Activated naive CD4-positive, alpha-beta T cell treated with anti-CD3 and anti-CD28 coated beads, Interleukin-2, amount 50 U/mL, for 24 hours (primary cell): ENCODE measurements around the gene SLC16A5.

Experiments used
- H3K27ac Mint-ChIP-seq: one replicate; pipeline ENCODE4 v1.8.0; 2021; ENCODE audit warnings: mild to moderate bottlenecking, mixed read lengths
- H3K27me3 Mint-ChIP-seq: one replicate; pipeline ENCODE4 v1.8.0; 2021; ENCODE audit warnings: mixed read lengths
- H3K36me3 Mint-ChIP-seq: one replicate; pipeline ENCODE4 v1.8.0; 2021; ENCODE audit warnings: mixed read lengths
- H3K4me1 Mint-ChIP-seq: one replicate; pipeline ENCODE4 v1.8.0; 2021; ENCODE audit warnings: mixed read lengths
- H3K4me3 Mint-ChIP-seq: one replicate; pipeline ENCODE4 v1.8.0; 2021; ENCODE audit warnings: mild to moderate bottlenecking, mixed read lengths
- H3K9me3 Mint-ChIP-seq: one replicate; pipeline ENCODE4 v1.8.0; 2021; ENCODE audit warnings: mixed read lengths

SLC16A5 gene

GRCh38 chr17:75091855-75092327, 4.1 kb downstream of the SLC16A5 start:
- no peak overlapping the region for H3K4me3 Mint-ChIP-seq
- no peak overlapping the region for H3K27ac Mint-ChIP-seq
- no peaks in the 10 kb centered on the region for H3K9me3 Mint-ChIP-seq
- no peaks in the 10 kb centered on the region for H3K27me3 Mint-ChIP-seq
- H3K36me3 Mint-ChIP-seq, result no peaks in the 10 kb centered on the region
- peaks cover 38% of the 10 kb centered on the region for H3K4me1 Mint-ChIP-seq

GRCh38 chr17:75093548-75094158, 5.9 kb downstream of the SLC16A5 start:
- H3K27me3 Mint-ChIP-seq, result no peaks in the 10 kb centered on the region
- H3K27ac Mint-ChIP-seq, result no peak overlapping the region
- no peaks in the 10 kb centered on the region for H3K9me3 Mint-ChIP-seq
- H3K36me3 Mint-ChIP-seq, result no peaks in the 10 kb centered on the region
- H3K4me3 Mint-ChIP-seq, result no peak overlapping the region
- peaks cover 38% of the 10 kb centered on the region for H3K4me1 Mint-ChIP-seq

GRCh38 chr17:75094871-75095399, 7.2 kb downstream of the SLC16A5 start:
- Mint-ChIP-seq H3K4me1 (peaks cover 25% of the 10 kb centered on the region), H3K36me3 (peaks cover 2% of the 10 kb centered on the region), H3K27me3 (no peaks in the 10 kb centered on the region), H3K4me3 (no peak overlapping the region), H3K9me3 (no peaks in the 10 kb centered on the region), H3K27ac (no peak overlapping the region)

DNA sequence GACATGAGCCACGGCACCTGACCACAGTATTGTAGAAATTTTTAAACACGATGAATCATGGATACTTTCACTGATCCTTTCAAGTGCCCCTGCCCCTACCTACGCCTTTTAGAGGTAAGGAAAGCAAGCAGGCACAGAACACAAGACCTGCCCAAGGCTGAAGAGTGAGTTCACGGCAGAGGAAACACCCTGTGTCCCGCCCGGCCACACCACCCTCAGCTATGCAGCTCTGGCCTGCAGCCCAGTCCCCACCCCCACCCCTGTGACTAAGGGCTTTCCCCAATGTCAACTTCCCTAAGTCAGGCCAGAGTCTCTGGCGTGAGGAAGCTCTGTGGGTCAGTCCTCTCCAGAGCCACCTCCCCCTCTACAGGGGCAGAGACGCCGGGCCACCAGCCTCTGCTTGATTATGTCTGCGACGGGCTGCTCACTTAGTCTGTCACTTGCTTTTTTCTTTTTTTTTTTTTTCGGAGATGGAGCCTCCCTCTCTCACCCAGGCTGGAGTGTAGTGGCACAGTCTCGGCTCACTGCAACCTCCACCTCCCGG, 8.4 kb downstream of the SLC16A5 start:
- H3K4me3 Mint-ChIP-seq, result no peak overlapping the region
- H3K4me1 Mint-ChIP-seq, result peaks cover 15% of the 10 kb centered on the region
- H3K27ac Mint-ChIP-seq, result no peak overlapping the region
- peaks cover 2% of the 10 kb centered on the region for H3K36me3 Mint-ChIP-seq
- no peaks in the 10 kb centered on the region for H3K9me3 Mint-ChIP-seq
- no peaks in the 10 kb centered on the region for H3K27me3 Mint-ChIP-seq

DNA sequence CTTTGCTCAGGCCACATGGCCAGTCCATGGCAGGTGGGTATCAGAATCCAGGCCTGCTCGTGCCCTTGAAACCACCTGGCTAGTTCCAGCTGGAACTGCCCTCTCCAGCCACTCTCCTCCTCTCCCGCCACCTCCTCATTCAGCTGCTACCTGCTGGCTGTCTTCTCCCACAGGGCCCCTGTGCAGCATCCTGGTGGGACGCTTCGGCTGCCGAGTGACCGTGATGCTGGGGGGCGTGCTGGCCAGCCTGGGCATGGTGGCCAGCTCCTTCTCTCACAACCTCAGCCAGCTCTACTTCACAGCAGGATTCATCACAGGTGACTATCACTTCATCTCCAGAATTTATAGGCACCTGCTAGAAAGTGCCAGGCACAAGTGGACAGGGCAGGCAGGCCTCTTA, 10.1 kb downstream of the SLC16A5 start:
- peaks cover 2% of the 10 kb centered on the region for H3K36me3 Mint-ChIP-seq
- no peaks in the 10 kb centered on the region for H3K27me3 Mint-ChIP-seq
- H3K4me1 Mint-ChIP-seq, result no peaks in the 10 kb centered on the region
- H3K4me3 Mint-ChIP-seq, result no peak overlapping the region
- no peaks in the 10 kb centered on the region for H3K9me3 Mint-ChIP-seq
- no peak overlapping the region for H3K27ac Mint-ChIP-seq

- H3K9me3 Mint-ChIP-seq, result no peaks in the 10 kb centered on the region
- H3K36me3 Mint-ChIP-seq, result peaks cover 2% of the 10 kb centered on the region
Observed at GRCh38 chr17:75098861-75099260, 11.1 kb downstream of the SLC16A5 start.

DNA sequence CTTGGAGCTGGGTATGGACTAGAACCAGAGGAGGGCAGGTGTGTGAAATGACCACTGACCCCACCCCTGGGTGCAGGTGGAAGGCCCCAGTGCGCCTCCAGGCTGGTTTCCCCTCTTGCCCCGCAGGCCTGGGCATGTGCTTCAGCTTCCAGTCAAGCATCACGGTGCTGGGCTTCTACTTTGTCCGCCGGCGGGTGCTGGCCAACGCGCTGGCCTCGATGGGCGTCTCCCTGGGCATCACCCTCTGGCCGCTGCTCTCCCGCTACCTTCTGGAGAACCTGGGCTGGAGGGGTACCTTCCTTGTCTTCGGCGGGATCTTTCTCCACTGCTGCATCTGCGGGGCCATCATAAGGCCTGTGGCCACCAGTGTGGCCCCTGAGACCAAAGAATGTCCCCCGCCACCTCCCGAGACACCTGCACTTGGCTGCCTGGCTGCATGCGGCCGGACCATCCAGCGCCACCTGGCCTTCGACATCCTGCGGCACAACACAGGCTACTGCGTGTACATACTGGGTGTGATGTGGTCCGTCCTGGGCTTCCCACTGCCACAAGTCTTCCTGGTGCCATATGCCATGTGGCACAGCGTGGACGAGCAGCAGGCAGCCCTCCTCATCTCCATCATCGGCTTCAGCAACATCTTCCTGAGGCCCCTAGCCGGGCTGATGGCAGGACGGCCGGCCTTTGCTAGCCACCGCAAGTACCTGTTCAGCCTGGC, 12.3 kb downstream of the SLC16A5 start:
- Mint-ChIP-seq H3K36me3 (peaks cover 2% of the 10 kb centered on the region), H3K27ac (no peak overlapping the region), H3K4me3 (no peak overlapping the region), H3K4me1 (no peaks in the 10 kb centered on the region), H3K9me3 (no peaks in the 10 kb centered on the region), H3K27me3 (no peaks in the 10 kb centered on the region)

More at GRCh38 chr17:75098861-75099260, 11.1 kb downstream of the SLC16A5 start:
- Mint-ChIP-seq H3K4me1 (no peaks in the 10 kb centered on the region), H3K27ac (no peak overlapping the region), H3K27me3 (no peaks in the 10 kb centered on the region), H3K4me3 (no peak overlapping the region)

- Mint-ChIP-seq H3K36me3 (peaks cover 2% of the 10 kb centered on the region), H3K27ac (peak overlapping the region; percentile 51), H3K4me3 (no peak overlapping the region)
Observed at GRCh38 chr17:75102385-75102821, 14.6 kb downstream of the SLC16A5 start.

DNA sequence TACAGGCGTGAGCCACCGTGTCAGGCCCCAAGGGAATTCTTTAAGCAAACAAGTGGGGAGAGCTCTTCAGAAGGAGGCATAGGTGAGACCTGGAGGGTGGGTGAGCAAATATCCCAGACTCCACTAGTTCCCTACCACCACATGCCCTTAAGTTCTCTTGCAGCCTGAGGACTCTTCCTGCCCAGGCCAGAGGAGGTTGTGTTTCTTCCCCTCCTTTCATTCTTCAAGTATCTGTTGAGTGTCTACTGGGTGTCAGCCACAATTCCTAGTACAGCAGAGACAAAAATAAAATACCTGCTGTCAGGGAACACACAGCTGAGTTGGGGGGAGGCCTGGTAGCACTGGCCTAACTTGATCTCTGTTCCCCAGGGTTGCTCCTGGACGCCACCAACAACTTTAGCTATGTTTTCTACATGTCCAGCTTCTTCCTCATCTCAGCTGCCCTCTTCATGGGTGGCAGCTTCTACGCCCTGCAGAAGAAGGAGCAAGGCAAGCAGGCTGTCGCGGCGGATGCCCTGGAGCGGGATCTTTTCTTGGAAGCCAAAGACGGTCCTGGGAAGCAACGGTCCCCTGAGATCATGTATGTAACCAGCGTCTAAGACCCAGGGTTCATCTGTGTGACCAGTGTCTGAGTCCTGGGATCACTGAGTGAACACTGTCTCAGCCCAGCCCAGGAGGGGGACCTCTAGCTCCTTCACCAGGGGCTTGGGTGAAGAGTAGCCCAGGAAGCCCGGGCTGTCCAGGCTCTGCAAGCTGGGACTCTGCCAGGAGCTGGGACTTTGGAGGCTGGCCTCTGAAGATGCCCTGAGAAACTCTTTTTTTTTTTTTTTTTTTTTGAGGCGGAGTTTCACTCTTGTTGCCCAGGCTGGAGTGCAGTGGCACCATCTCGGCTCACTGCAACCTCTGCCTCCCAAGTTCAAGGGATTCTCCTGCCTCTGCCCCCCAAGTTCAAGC, 16.1 kb downstream of the SLC16A5 start:
- Mint-ChIP-seq H3K27ac (no peak overlapping the region), H3K9me3 (no peaks in the 10 kb centered on the region), H3K27me3 (no peaks in the 10 kb centered on the region), H3K4me1 (peaks cover 7% of the 10 kb centered on the region), H3K36me3 (peaks cover under 1% of the 10 kb centered on the region), H3K4me3 (no peak overlapping the region)

More at GRCh38 chr17:75102385-75102821, 14.6 kb downstream of the SLC16A5 start:
- H3K9me3 Mint-ChIP-seq, result no peaks in the 10 kb centered on the region
- no peaks in the 10 kb centered on the region for H3K4me1 Mint-ChIP-seq
- no peaks in the 10 kb centered on the region for H3K27me3 Mint-ChIP-seq

GRCh38 chr17:75105126-75106080, 17.6 kb downstream of the SLC16A5 start:
- no peaks in the 10 kb centered on the region for H3K36me3 Mint-ChIP-seq
- no peak overlapping the region for H3K4me3 Mint-ChIP-seq
- H3K27me3 Mint-ChIP-seq, result no peaks in the 10 kb centered on the region
- peaks cover 11% of the 10 kb centered on the region for H3K4me1 Mint-ChIP-seq
- H3K9me3 Mint-ChIP-seq, result no peaks in the 10 kb centered on the region
- H3K27ac Mint-ChIP-seq, result no peak overlapping the region

DNA sequence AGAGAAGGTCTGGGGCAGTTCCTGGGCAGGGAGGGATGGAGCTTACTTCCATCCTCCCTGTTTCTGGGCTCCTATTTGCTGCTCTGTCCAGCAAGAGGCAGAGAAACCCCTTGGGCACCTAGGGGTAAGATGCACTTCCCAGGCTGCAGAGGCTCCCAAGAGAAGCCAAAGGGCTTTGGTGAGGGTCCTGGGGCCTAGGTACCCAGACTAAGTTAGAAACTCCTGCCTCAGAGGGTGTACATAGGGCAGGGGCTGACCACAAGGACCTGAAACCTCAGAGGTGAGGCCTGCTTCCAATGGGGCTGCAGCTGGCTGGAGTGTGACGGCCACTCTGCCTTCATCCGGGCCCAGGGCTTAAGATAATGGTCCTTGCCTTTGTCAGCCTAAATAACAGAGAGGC, 20.4 kb downstream of the SLC16A5 start:
- Mint-ChIP-seq H3K36me3 (peaks cover 2% of the 10 kb centered on the region), H3K27me3 (no peaks in the 10 kb centered on the region), H3K4me1 (peaks cover 26% of the 10 kb centered on the region)

GRCh38 chr17:75109046-75109406, 21.3 kb downstream of the SLC16A5 start:
- H3K4me3 Mint-ChIP-seq, result peak overlapping the region; percentile 93
- no peaks in the 10 kb centered on the region for H3K9me3 Mint-ChIP-seq
- H3K27me3 Mint-ChIP-seq, result no peaks in the 10 kb centered on the region
- peaks cover 31% of the 10 kb centered on the region for H3K4me1 Mint-ChIP-seq
- H3K27ac Mint-ChIP-seq, result peak overlapping the region; percentile 35
- peaks cover 2% of the 10 kb centered on the region for H3K36me3 Mint-ChIP-seq

More for the DNA sequence above, 20.4 kb downstream of the SLC16A5 start:
- Mint-ChIP-seq H3K9me3 (no peaks in the 10 kb centered on the region), H3K27ac (peak overlapping the region; percentile 76), H3K4me3 (peak overlapping the region; percentile 93)

DNA sequence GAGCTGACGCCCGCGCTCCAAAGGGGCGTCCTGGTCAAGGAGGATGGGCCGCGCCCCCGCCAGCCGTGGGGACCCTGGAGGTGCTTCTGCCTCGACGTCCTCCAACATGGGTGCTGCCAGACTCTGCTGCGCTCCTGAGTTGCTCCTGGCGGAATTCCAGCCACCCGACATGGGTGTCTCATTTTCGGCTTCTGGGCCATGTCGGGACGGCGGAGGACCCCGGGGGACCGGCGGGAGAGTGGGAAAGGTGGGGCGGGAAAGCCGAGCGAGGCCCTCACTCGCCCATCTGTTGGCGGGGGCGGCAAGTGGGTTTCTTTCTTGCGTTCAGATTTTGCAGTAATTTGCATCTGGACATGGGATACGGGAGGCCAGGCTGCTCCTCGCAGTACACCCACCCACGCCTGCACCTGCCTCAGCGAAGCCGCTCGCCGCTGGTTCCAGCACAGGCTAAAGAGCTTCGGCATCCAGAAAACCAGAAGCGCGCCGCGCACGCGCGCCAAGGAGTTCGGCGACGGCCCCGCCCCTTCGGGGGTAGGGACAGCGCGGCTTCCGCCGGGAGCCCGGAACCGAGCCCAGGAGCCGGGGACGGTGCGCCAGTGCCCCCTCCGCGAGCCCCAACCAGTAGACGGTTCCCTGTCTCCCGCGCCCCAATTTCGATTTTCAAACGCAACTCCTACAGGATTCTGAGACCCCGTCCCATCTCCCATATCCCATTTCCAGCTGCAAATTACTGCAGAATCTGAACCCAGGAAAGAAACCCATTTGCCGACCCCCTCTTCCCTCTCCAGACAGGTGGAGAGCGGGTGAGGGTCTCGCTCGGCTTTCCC, 21.9 kb downstream of the SLC16A5 start, which contains the start of gene ARMC7:
Gene ARMC7 (plus strand): TSS at position 563 of the 827 bp plus-strand sequence. CDS start 320 bp downstream, outside the sequence.
- Mint-ChIP-seq H3K9me3 (no peaks in the 10 kb centered on the region), H3K4me3 (peak within 1 kb of the TSS; percentile 93), H3K4me1 (peaks cover 37% of the 10 kb centered on the region), H3K36me3 (peaks cover 2% of the 10 kb centered on the region), H3K27me3 (no peaks in the 10 kb centered on the region), H3K27ac (peak within 1 kb of the TSS; percentile 93)
